Naive thymus-derived CD4-positive, alpha-beta T cell (primary cell): ENCODE measurements around the gene DUSP5. TPM values are rescaled to one million over a fixed set of nuclear protein-coding genes. Genes with fewer than 3 reads are reported as not detected.

ENCODE experiments used
- ATAC-seq: fragments of 150-1000 bp; cut with Tn5 transposase; 2 replicates; pipeline ENCODE4 v1.10.0; 2021; ENCODE audit warnings: mild to moderate bottlenecking, moderate library complexity
- CTCF ChIA-PET: fragments of 350-600 bp; sonication (Branson Sonifier 250); formaldehyde crosslinking; loops from one replicate; lab custom pipeline; 2021; ENCODE audit warnings: antibody characterized with exemption; lab: Charles Lee
- POLR2A ChIA-PET: fragments of 350-600 bp; sonication (Branson Sonifier 250); formaldehyde crosslinking; loops from one replicate; lab custom pipeline; 2021; ENCODE audit warnings: antibody characterized with exemption, inconsistent platforms; lab: Charles Lee
- DNase-seq, 9 donors: peaks; one replicate each; pipeline versions ENCODE4 v3.0.0 to v3.0.0-alpha.2; 2020 to 2022; ENCODE audit warnings: mixed read lengths in 1 of 9
- H3K27ac ChIP-seq: one replicate; pipeline ENCODE4 v1.7.0; 2013; ENCODE audit warnings: mild to moderate bottlenecking, low read depth, low read length, moderate library complexity
- H3K27me3 ChIP-seq, 2 donors: one replicate each; pipeline ENCODE4 v1.7.0; 2013; ENCODE audit warnings: low read length in 2 of 2, mild to moderate bottlenecking in 2 of 2, moderate library complexity in 2 of 2; ENCODE audit not compliant: control insufficient read depth in 2 of 2, insufficient read depth in 2 of 2
- H3K36me3 ChIP-seq, 3 experiments: 1 replicate in 2 of 3; 2 replicates in 1 of 3; pipeline ENCODE4 v1.7.0; 2013; ENCODE audit warnings: low read length in 3 of 3, mild to moderate bottlenecking in 3 of 3, moderate library complexity in 1 of 3; ENCODE audit not compliant: insufficient read depth in 3 of 3, control insufficient read depth in 2 of 3
- H3K4me1 ChIP-seq, 2 donors: one replicate each; pipeline ENCODE4 v1.7.0; 2013; ENCODE audit warnings: low read length in 2 of 2, mild to moderate bottlenecking in 2 of 2, moderate library complexity in 1 of 2; ENCODE audit not compliant: control insufficient read depth in 2 of 2, insufficient read depth in 2 of 2
- H3K4me3 ChIP-seq: 2 replicates; pipeline ENCODE4 v1.7.0; 2013; ENCODE audit warnings: mild to moderate bottlenecking, low read length
- H3K9me3 ChIP-seq, 3 experiments: 1 replicate in 2 of 3; 2 replicates in 1 of 3; pipeline ENCODE4 v1.7.0; 2013; ENCODE audit warnings: low read length in 3 of 3; ENCODE audit not compliant: control insufficient read depth in 2 of 3
- H3K27ac Mint-ChIP-seq, 9 donors: one replicate each; pipeline ENCODE4 v1.8.0; 2020 to 2022; ENCODE audit warnings: mixed read lengths in 9 of 9, mild to moderate bottlenecking in 8 of 9, moderate library complexity in 5 of 9, inconsistent platforms in 2 of 9
- H3K27me3 Mint-ChIP-seq, 5 donors: one replicate each; pipeline ENCODE4 v1.8.0; 2021 to 2022; ENCODE audit warnings: mixed read lengths in 5 of 5, mild to moderate bottlenecking in 1 of 5
- H3K36me3 Mint-ChIP-seq, 5 donors: one replicate each; pipeline ENCODE4 v1.8.0; 2020 to 2022; ENCODE audit warnings: mixed read lengths in 5 of 5, mild to moderate bottlenecking in 3 of 5, inconsistent platforms in 1 of 5
- H3K4me1 Mint-ChIP-seq, 7 donors: one replicate each; pipeline ENCODE4 v1.8.0; 2020 to 2022; ENCODE audit warnings: mixed read lengths in 7 of 7, mild to moderate bottlenecking in 3 of 7, inconsistent platforms in 1 of 7
- H3K4me3 Mint-ChIP-seq, 10 donors: one replicate each; pipeline ENCODE4 v1.8.0; 2020 to 2022; ENCODE audit warnings: mild to moderate bottlenecking in 10 of 10, mixed read lengths in 10 of 10, moderate library complexity in 6 of 10, inconsistent platforms in 2 of 10
- H3K9me3 Mint-ChIP-seq, 11 donors: one replicate each; pipeline ENCODE4 v1.8.0; 2020 to 2022; ENCODE audit warnings: mixed read lengths in 11 of 11, mild to moderate bottlenecking in 4 of 11, inconsistent platforms in 1 of 11, moderate library complexity in 1 of 11
- intact Hi-C, 2 donors: fragments of 100-400 bp; cut with micrococcal nuclease; formaldehyde crosslinking; loops; one replicate each; pipeline ENCODE4 v1.15.1; 2023
- polyA plus RNA-seq, 2 donors: library from polyadenylated mRNA; unstranded; fragments of 300-500 nt; fragmentation: Illumina TruSeq; gene quantifications; one replicate each; pipeline ENCODE4 v1.2.3, GENCODE V29; 2021
- total RNA-seq, 6 experiments: library from RNA in 5 of 6; stranded (reverse) in 5 of 6; gene quantifications; 1 replicate in 5 of 6; 2 replicates in 1 of 6; pipeline ENCODE4 v1.2.3 and lab custom pipeline; 2021 to 2026

Gene DUSP5
- total and polyA plus RNA-seq, 7 experiments from 2014 or later: 0.17 to 57.2 (median 0.51) TPM

DNA sequence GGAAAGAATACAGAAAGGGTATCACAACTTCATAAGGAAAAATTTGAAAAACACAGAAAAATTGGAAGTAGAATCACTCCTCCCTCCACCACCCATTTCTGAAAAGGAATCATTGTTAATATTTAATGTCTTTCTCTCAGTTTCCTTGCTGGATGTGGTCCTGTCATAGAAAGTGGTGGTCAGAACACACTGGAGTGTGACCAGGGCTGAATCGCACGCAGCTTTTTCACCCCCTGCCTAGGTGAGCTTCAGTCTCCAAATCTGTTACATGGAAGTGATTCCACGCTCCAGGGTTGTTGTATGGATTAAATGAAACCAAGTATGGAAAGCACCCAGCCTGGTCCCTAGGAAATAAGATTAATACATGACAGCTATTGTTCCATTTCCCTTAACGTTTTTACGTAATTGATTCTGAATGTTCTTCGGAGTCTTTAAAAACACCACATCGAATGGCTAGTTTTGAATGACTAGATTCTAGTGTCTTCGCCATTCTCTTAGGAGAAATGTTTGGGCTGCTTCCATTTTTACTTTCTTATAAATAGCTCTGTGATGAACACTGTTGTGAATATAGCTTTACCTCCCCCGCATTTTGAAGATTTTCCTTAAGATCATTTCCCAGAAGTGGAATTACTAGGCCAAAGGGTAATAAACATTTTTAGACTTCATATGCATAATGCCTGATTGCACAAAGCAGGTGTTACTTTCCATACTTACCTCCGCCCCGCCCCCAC, 10.9 kb upstream of the DUSP5 start:
- CTCF ChIA-PET: no interaction called here
- no peak for ATAC-seq
- peaks cover 0 to 2% (median 0%) of the 10 kb centered on the region in 5 donors for H3K36me3 Mint-ChIP-seq

DNA sequence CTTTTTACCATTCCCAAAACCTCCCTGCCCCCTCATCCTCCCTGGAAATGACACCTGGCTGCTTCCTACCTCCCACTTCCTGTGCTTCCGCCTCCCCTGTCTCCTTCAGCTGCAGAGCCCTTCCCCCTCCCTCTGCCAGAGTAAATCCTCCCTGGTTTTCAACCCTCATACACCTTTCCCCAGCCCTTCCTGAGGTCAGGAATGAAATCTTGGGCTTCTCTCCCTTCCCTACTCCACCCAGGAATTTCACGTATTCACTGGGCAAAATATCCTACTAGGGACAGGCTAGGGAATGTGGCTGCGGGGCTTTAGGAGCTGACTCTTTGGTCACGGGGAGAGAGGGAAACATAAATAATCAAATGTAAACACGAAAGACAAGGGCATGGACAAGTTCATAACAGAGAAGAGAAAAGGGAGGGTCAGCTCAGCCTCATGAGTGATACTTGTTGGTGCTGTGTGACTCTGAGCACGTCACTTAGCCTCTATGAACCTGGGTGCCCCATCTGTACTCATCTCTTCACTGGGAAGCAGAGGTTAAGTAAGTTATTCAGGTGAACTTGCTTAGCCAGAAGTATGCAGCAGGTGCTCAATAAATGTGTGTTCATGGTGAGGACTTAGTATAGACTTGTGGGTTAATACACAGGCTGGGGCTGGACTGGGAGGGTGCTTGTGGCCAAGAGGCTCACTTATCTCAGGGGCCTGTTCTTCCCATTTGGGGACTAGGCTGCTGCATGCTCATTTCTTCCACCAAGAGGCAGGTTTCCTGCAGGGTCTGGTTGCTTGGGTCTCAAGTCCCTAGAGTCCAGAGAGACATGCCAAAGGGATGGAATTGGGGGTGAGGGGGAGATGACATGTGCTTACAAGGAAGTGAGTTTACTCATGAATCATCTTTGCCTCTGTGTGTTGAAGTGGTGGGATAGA, 10.0 kb upstream of the DUSP5 start:
- intact Hi-C loops: no loop called here
- no peaks in the 10 kb centered on the region for H3K9me3 ChIP-seq
- no peak for ATAC-seq
- Mint-ChIP-seq H3K36me3 (no peaks in the 10 kb centered on the region), H3K4me1 (peaks cover 0 to 15% (median 0%) of the 10 kb centered on the region in 7 donors), H3K27me3 (peaks cover 7 to 10% (median 9%) of the 10 kb centered on the region in 5 donors), H3K4me3 (no peak overlapping the region), H3K9me3 (no peaks in the 10 kb centered on the region), H3K27ac (peak overlapping the region in 1 of 9 donors; percentile 4)
- DNase-seq: no peak
- H3K27me3 ChIP-seq: no peaks in the 10 kb centered on the region
- POLR2A ChIA-PET: no interaction called here
- H3K4me1 ChIP-seq: no peaks in the 10 kb centered on the region
- CTCF ChIA-PET: no interaction called here
- no peak overlapping the region for H3K27ac ChIP-seq
- no peak overlapping the region for H3K4me3 ChIP-seq
- no peaks in the 10 kb centered on the region for H3K36me3 ChIP-seq

More for the DNA sequence above, 10.9 kb upstream of the DUSP5 start:
- peaks cover 0 to 9% (median 0%) of the 10 kb centered on the region in 7 donors for H3K4me1 Mint-ChIP-seq
- H3K4me3 Mint-ChIP-seq: no peak overlapping the region
- intact Hi-C loops: no loop called here
- peaks cover 7 to 13% (median 9%) of the 10 kb centered on the region in 5 donors for H3K27me3 Mint-ChIP-seq
- H3K9me3 Mint-ChIP-seq: no peaks in the 10 kb centered on the region
- no peak overlapping the region for H3K4me3 ChIP-seq
- H3K9me3 ChIP-seq: no peaks in the 10 kb centered on the region
- H3K27me3 ChIP-seq: no peaks in the 10 kb centered on the region
- H3K27ac Mint-ChIP-seq: no peak overlapping the region
- H3K36me3 ChIP-seq: no peaks in the 10 kb centered on the region
- no peak for DNase-seq
- no peak overlapping the region for H3K27ac ChIP-seq
- POLR2A ChIA-PET: no interaction called here
- H3K4me1 ChIP-seq: no peaks in the 10 kb centered on the region

DNA sequence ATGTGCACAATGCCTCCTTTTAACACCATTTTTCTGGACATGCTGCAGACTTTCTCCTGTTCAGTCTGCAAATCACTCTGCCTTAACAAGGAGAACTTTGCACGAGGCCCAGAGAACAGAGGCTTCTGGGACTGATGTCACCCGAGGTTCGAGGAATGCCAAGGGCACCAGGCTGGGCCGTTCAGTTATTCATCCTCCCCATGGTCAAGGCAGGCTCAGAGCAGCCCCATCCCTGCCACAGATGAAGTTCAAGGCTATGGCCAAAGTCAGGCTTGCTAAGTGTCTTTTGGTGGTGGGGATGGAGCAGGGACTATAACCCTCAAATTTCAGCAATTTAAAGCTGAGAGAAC, 9.4 kb upstream of the DUSP5 start:
- Mint-ChIP-seq H3K4me1 (peaks cover 0 to 15% (median 0%) of the 10 kb centered on the region in 7 donors), H3K27me3 (peaks cover 7 to 10% (median 9%) of the 10 kb centered on the region in 5 donors), H3K4me3 (no peak overlapping the region), H3K9me3 (no peaks in the 10 kb centered on the region), H3K36me3 (no peaks in the 10 kb centered on the region), H3K27ac (peak overlapping the region in 1 of 9 donors; percentile 4)
- DNase-seq (no peak), ATAC-seq (no peak)
- Histone ChIP-seq H3K9me3 (no peaks in the 10 kb centered on the region), H3K27ac (no peak overlapping the region), H3K4me3 (no peak overlapping the region), H3K36me3 (no peaks in the 10 kb centered on the region), H3K4me1 (no peaks in the 10 kb centered on the region), H3K27me3 (no peaks in the 10 kb centered on the region)
- intact Hi-C loops: no loop called here
- CTCF ChIA-PET: no interaction called here
- POLR2A ChIA-PET: no interaction called here

DNA sequence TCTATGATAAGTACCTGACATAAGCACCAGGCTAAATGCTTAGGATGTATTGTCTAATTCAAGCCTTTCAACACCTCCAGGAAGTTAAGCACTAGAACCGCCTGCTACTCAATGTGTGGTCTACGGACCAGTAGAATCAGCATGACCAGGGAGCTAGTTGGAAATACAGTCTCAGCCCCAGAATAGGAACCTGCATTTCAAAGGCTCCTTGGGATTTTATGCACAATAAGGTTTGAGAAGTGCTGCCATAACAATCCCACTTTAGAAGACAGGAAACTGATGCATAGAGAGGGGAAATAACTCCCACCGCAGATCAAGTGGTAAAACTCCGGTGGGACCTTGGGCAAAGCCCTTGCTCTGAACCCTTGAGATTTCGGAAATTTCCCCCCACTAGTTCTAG, 8.8 kb upstream of the DUSP5 start:
- no peaks in the 10 kb centered on the region for H3K9me3 ChIP-seq
- Mint-ChIP-seq H3K27ac (no peak overlapping the region), H3K4me1 (peaks cover 0 to 15% (median 0%) of the 10 kb centered on the region in 7 donors), H3K9me3 (no peaks in the 10 kb centered on the region), H3K4me3 (no peak overlapping the region), H3K27me3 (peaks cover 7 to 10% (median 9%) of the 10 kb centered on the region in 5 donors), H3K36me3 (peaks cover 0 to 2% (median 0%) of the 10 kb centered on the region in 5 donors)
- ChIA-PET POLR2A (no interaction called here), CTCF (no interaction called here)
- H3K36me3 ChIP-seq: no peaks in the 10 kb centered on the region
- no peak overlapping the region for H3K27ac ChIP-seq
- no peaks in the 10 kb centered on the region for H3K4me1 ChIP-seq
- intact Hi-C loops: no loop called here
- ATAC-seq (no peak), DNase-seq (no peak)
- no peaks in the 10 kb centered on the region for H3K27me3 ChIP-seq
- H3K4me3 ChIP-seq: no peak overlapping the region

DNA sequence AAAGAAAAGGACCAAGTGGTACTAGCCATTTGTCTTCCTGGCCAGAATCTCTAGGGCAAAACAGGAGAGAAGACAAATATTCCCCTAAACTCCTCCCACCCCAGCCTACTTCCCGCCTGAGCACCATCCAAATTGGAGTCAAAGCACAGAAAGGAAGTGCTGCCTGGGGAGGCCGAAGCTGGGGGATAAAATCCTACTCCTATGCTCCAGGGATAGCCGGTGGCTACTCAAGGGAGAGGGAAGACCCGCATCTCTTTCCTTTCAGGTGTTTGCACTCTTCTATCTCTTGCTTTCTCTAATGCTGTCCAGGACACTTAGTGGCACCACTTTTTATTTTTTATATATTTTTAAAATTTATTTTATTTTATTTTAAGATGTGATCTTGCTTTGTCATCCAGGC, 7.1 kb upstream of the DUSP5 start:
- no peak overlapping the region for H3K27ac Mint-ChIP-seq
- ATAC-seq (no peak), DNase-seq (no peak)
- Histone ChIP-seq H3K4me3 (no peak overlapping the region), H3K27ac (no peak overlapping the region), H3K27me3 (no peaks in the 10 kb centered on the region), H3K4me1 (peaks cover 0 to under 1% of the 10 kb centered on the region in 2 donors), H3K9me3 (no peaks in the 10 kb centered on the region), H3K36me3 (no peaks in the 10 kb centered on the region)
- CTCF ChIA-PET: no interaction called here
- intact Hi-C loops: loop anchor here in 1 of 2 donors (10.0 kb wide), 1 partner anchor 374 kb away; no protein-coding TSS in a partner anchor
- H3K36me3 Mint-ChIP-seq: peaks cover 0 to 6% (median 0%) of the 10 kb centered on the region in 5 donors
- no peak overlapping the region for H3K4me3 Mint-ChIP-seq
- H3K9me3 Mint-ChIP-seq: no peaks in the 10 kb centered on the region
- H3K27me3 Mint-ChIP-seq: peaks cover 7 to 10% (median 9%) of the 10 kb centered on the region in 5 donors
- POLR2A ChIA-PET: interaction anchor here (0.6 kb wide), 1 partner anchor 100 kb away, joined by 3 read pairs; no protein-coding TSS in a partner anchor
- H3K4me1 Mint-ChIP-seq: peaks cover 0 to 16% (median 2%) of the 10 kb centered on the region in 7 donors

DNA sequence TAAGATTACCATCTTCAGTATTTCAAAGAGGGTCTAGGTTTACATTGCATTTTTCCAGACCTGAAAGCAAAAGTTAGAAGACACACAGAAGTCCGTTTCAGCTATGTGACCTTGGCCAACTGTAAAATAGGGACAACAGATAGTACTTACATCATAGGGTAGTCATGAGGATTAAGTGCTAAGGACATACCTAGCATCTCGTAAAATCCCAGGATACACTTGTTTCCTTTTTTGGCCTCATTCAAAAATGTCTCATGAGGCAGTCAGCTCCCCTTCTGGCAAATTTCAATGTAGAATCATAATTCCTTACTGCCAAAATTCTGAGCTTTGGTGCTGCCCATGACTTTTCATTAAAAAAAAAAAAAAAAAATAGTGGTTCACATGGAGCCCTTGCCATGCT, 6.4 kb upstream of the DUSP5 start:
- H3K9me3 ChIP-seq: no peaks in the 10 kb centered on the region
- H3K27ac ChIP-seq: no peak overlapping the region
- H3K4me1 ChIP-seq: peaks cover 1 to 8% of the 10 kb centered on the region in 2 donors
- H3K36me3 Mint-ChIP-seq: peaks cover 0 to 8% (median 0%) of the 10 kb centered on the region in 5 donors
- H3K27me3 Mint-ChIP-seq: peaks cover 7 to 10% (median 9%) of the 10 kb centered on the region in 5 donors
- ChIA-PET CTCF (interaction anchor here (1.5 kb wide), 1 partner anchor 56 kb away, joined by 5 read pairs; no protein-coding TSS in a partner anchor), POLR2A (interaction anchor here (0.6 kb wide), 1 partner anchor 99 kb away, joined by 3 read pairs; no protein-coding TSS in a partner anchor)
- no peak overlapping the region for H3K27ac Mint-ChIP-seq
- H3K4me1 Mint-ChIP-seq: peaks cover 3 to 24% (median 9%) of the 10 kb centered on the region in 7 donors
- no peak for ATAC-seq
- no peak overlapping the region for H3K4me3 Mint-ChIP-seq
- no peaks in the 10 kb centered on the region for H3K36me3 ChIP-seq
- no peak overlapping the region for H3K4me3 ChIP-seq
- no peak for DNase-seq
- intact Hi-C loops: loop anchor here in 1 of 2 donors (10.0 kb wide), 1 partner anchor 373 kb away; no protein-coding TSS in a partner anchor
- H3K27me3 ChIP-seq: no peaks in the 10 kb centered on the region
- no peaks in the 10 kb centered on the region for H3K9me3 Mint-ChIP-seq
